Brain microvascular endothelial cell (primary cell): ENCODE measurements around the gene DND1.

Experiments
- DNase-seq: peaks from one replicate; pipeline ENCODE4 v3.0.0-alpha.2; 2020
- H3K27ac ChIP-seq: fragments of 250-450 bp; sonication (Bioruptor Pico); 2 replicates; pipeline ENCODE4 v1.5.1; 2020; ENCODE audit warnings: mild to moderate bottlenecking, moderate library complexity
- H3K27me3 ChIP-seq: fragments of 250-450 bp; sonication (Bioruptor Pico); replicated peaks from 2 replicates; pipeline ENCODE4 v1.5.1; 2020; ENCODE audit warnings: mild to moderate bottlenecking
- H3K36me3 ChIP-seq: fragments of 250-450 bp; sonication (Bioruptor Pico); replicated peaks from 2 replicates; pipeline ENCODE4 v1.5.1; 2020; ENCODE audit warnings: mild to moderate bottlenecking
- H3K4me3 ChIP-seq: 2 replicates; pipeline ENCODE4 v1.5.1; 2011; ENCODE audit warnings: low read depth, mild to moderate bottlenecking, control low read depth, low read length, moderate library complexity
- in situ Hi-C: cut with HindIII; loops from 2 replicates; pipeline ENCODE4 v1.10.0; 2017; ENCODE audit warnings: low sequenced_read_pairs, low pct_ligation_motif_present
- TF ChIP-seq, protein P1 (sequence below): IDR thresholded peaks from 2 replicates; pipeline ENCODE4 v1.5.1; 2011; ENCODE audit warnings: low read depth, mild to moderate bottlenecking, moderate library complexity, low read length, control low read depth, inconsistent platforms; ENCODE audit errors: missing control alignments

The DND1 gene

DNA sequence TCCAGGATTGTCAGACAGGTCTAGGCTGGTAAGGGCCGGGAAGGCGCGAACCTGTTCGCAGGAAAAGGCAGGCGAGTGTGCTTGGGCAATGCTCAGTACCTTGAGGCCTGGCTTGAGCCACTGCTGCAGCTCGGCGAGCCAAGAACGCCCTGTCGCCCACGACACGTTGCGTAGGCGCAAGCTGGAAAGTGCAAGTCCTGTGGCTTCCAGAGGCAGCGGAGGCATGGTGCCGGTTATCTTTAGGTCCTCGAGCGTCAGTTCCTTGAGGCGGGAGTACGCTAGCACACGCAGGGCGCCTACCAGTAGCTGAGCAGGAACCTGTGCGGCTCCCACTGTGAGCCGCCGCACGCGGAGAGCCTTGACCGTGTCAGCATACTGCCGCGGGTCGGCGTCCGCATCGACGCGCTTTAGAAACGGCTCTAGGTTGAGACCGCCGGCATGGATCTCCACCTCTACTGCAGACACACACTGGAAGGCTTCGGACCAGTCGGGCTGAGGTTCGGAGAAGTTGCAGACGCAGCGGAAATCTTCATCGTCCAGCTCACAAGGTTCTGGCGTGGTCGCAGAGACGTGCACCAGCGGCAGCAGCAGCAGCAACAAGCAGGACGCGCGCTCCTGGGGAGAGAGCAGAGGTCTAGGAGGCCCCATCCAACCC, 40.9 kb downstream of the DND1 start:
- no peaks in the 10 kb centered on the region for H3K36me3 ChIP-seq
- H3K4me3 ChIP-seq: peak overlapping the region; percentile 53
- no peaks in the 10 kb centered on the region for H3K27me3 ChIP-seq
- peak; percentile 63 for DNase-seq
- in situ Hi-C loops: no loop called here
- H3K27ac ChIP-seq: no peak overlapping the region
- TF ChIP-seq, protein P1, sequence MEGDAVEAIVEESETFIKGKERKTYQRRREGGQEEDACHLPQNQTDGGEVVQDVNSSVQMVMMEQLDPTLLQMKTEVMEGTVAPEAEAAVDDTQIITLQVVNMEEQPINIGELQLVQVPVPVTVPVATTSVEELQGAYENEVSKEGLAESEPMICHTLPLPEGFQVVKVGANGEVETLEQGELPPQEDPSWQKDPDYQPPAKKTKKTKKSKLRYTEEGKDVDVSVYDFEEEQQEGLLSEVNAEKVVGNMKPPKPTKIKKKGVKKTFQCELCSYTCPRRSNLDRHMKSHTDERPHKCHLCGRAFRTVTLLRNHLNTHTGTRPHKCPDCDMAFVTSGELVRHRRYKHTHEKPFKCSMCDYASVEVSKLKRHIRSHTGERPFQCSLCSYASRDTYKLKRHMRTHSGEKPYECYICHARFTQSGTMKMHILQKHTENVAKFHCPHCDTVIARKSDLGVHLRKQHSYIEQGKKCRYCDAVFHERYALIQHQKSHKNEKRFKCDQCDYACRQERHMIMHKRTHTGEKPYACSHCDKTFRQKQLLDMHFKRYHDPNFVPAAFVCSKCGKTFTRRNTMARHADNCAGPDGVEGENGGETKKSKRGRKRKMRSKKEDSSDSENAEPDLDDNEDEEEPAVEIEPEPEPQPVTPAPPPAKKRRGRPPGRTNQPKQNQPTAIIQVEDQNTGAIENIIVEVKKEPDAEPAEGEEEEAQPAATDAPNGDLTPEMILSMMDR: no peak

- TF ChIP-seq, protein P1: no peak
- Histone ChIP-seq H3K27me3 (no peaks in the 10 kb centered on the region), H3K27ac (no peak overlapping the region), H3K36me3 (no peaks in the 10 kb centered on the region), H3K4me3 (peak overlapping the region; percentile 53)
- no peak for DNase-seq
- in situ Hi-C loops: no loop called here
Measured at GRCh38 chr5:140631831-140632365, 41.5 kb downstream of the DND1 start.

- DNase-seq: no peak
- TF ChIP-seq, protein P1: no peak
- Histone ChIP-seq H3K27me3 (no peaks in the 10 kb centered on the region), H3K36me3 (no peaks in the 10 kb centered on the region), H3K4me3 (no peak overlapping the region), H3K27ac (no peak overlapping the region)
- in situ Hi-C loops: no loop called here
Measured at GRCh38 chr5:140631036-140631417, 42.3 kb downstream of the DND1 start.

GRCh38 chr5:140630292-140631035, 42.9 kb downstream of the DND1 start:
- no peaks in the 10 kb centered on the region for H3K27me3 ChIP-seq
- H3K36me3 ChIP-seq: no peaks in the 10 kb centered on the region
- peak; percentile 21 for DNase-seq
- TF ChIP-seq, protein P1: no peak
- in situ Hi-C loops: no loop called here
- H3K4me3 ChIP-seq: no peak overlapping the region
- H3K27ac ChIP-seq: no peak overlapping the region

- TF ChIP-seq, protein P1: no peak
- peak; percentile 9 for DNase-seq
- Histone ChIP-seq H3K36me3 (no peaks in the 10 kb centered on the region), H3K27ac (no peak overlapping the region), H3K4me3 (no peak overlapping the region), H3K27me3 (no peaks in the 10 kb centered on the region)
- in situ Hi-C loops: no loop called here
Measured at GRCh38 chr5:140628711-140629110, 44.7 kb downstream of the DND1 start.
